Measurements from ENCODE around the gene BAG5.
"Not testable (repeated sequence)": the region's sequence is repeated elsewhere in the genome, so short reads cannot be mapped to it uniquely, and the experiment has no call there.

BAG5 gene

GRCh38 chr14:103530390-103530789 is 32.1 kb downstream of the BAG5 start:
- Mint-ChIP-seq H3K36me3 (ENCODE audit: low read depth) (peaks cover 3% of the 10 kb centered on the region), H3K4me3 (peak overlapping the region; percentile 96), H3K27me3 (ENCODE audit: low read depth) (peaks cover 2% of the 10 kb centered on the region), H3K9me3 (no peaks in the 10 kb centered on the region), H3K4me1 (ENCODE audit: low read depth) (peaks cover 13% of the 10 kb centered on the region), H3K27ac (peak overlapping the region; percentile 98)
- no peak for DNase-seq (ENCODE audit: low spot score)

GRCh38 chr14:103529383-103530365 is 32.8 kb downstream of the BAG5 start:
- no peak for DNase-seq (ENCODE audit: low spot score)
- Mint-ChIP-seq H3K36me3 (ENCODE audit: low read depth) (peaks cover 3% of the 10 kb centered on the region), H3K27me3 (ENCODE audit: low read depth) (peaks cover 3% of the 10 kb centered on the region), H3K9me3 (no peaks in the 10 kb centered on the region), H3K4me1 (ENCODE audit: low read depth) (peaks cover 13% of the 10 kb centered on the region), H3K4me3 (peak overlapping the region; percentile 96), H3K27ac (peak overlapping the region; percentile 98)

- Mint-ChIP-seq H3K4me1 (ENCODE audit: low read depth) (peaks cover 13% of the 10 kb centered on the region), H3K36me3 (ENCODE audit: low read depth) (peaks cover 3% of the 10 kb centered on the region), H3K4me3 (peak within 1 kb of the TSS; percentile 96), H3K9me3 (no peaks in the 10 kb centered on the region), H3K27me3 (ENCODE audit: low read depth) (peaks cover 12% of the 10 kb centered on the region), H3K27ac (peak within 1 kb of the TSS; percentile 98)
- peak; percentile 65 for DNase-seq (ENCODE audit: low spot score)
These were observed 33.7 kb downstream of the BAG5 start, which contains the start of gene TRMT61A for GRCh38 chr14:103528587-103529382. Gene TRMT61A (plus strand): TSS chr14:103529196. CDS start chr14:103529979, 783 bp downstream.

- DNase-seq (ENCODE audit: low spot score) = no peak
- H3K4me1 Mint-ChIP-seq (ENCODE audit: low read depth) = peaks cover 13% of the 10 kb centered on the region
- H3K9me3 Mint-ChIP-seq = no peaks in the 10 kb centered on the region
- peaks cover 18% of the 10 kb centered on the region for H3K27me3 Mint-ChIP-seq (ENCODE audit: low read depth)
- H3K27ac Mint-ChIP-seq = peak overlapping the region; percentile 98
- peaks cover 3% of the 10 kb centered on the region for H3K36me3 Mint-ChIP-seq (ENCODE audit: low read depth)
- H3K4me3 Mint-ChIP-seq = peak overlapping the region; percentile 96
These were observed 34.3 kb downstream of the BAG5 start for GRCh38 chr14:103528146-103528586.

- peaks cover 3% of the 10 kb centered on the region for H3K36me3 Mint-ChIP-seq (ENCODE audit: low read depth)
- H3K4me3 Mint-ChIP-seq = peak overlapping the region; percentile 96
- peaks cover 13% of the 10 kb centered on the region for H3K4me1 Mint-ChIP-seq (ENCODE audit: low read depth)
- DNase-seq (ENCODE audit: low spot score) = peak; percentile 16
- peaks cover 18% of the 10 kb centered on the region for H3K27me3 Mint-ChIP-seq (ENCODE audit: low read depth)
- no peaks in the 10 kb centered on the region for H3K9me3 Mint-ChIP-seq
- peak overlapping the region; percentile 68 for H3K27ac Mint-ChIP-seq
These were observed 34.9 kb downstream of the BAG5 start for GRCh38 chr14:103527408-103528145.

GRCh38 chr14:103526914-103527248 is 35.6 kb downstream of the BAG5 start:
- H3K4me1 Mint-ChIP-seq (ENCODE audit: low read depth) = peaks cover 13% of the 10 kb centered on the region
- H3K27ac Mint-ChIP-seq = no peak overlapping the region
- peaks cover 18% of the 10 kb centered on the region for H3K27me3 Mint-ChIP-seq (ENCODE audit: low read depth)
- no peak for DNase-seq (ENCODE audit: low spot score)
- peaks cover 3% of the 10 kb centered on the region for H3K36me3 Mint-ChIP-seq (ENCODE audit: low read depth)
- H3K4me3 Mint-ChIP-seq = peak overlapping the region; percentile 51
- H3K9me3 Mint-ChIP-seq = no peaks in the 10 kb centered on the region

GRCh38 chr14:103526247-103526913 is 36.1 kb downstream of the BAG5 start:
- H3K27ac Mint-ChIP-seq = no peak overlapping the region
- H3K4me3 Mint-ChIP-seq = no peak overlapping the region
- peaks cover 13% of the 10 kb centered on the region for H3K4me1 Mint-ChIP-seq (ENCODE audit: low read depth)
- no peak for DNase-seq (ENCODE audit: low spot score)
- H3K27me3 Mint-ChIP-seq (ENCODE audit: low read depth) = peaks cover 18% of the 10 kb centered on the region
- peaks cover 3% of the 10 kb centered on the region for H3K36me3 Mint-ChIP-seq (ENCODE audit: low read depth)
- no peaks in the 10 kb centered on the region for H3K9me3 Mint-ChIP-seq

- not testable (repeated sequence) for H3K27ac Mint-ChIP-seq; H3K4me3 Mint-ChIP-seq; H3K9me3 Mint-ChIP-seq; H3K36me3 Mint-ChIP-seq (ENCODE audit: low read depth); DNase-seq (ENCODE audit: low spot score)
- Mint-ChIP-seq H3K4me1 (ENCODE audit: low read depth) (peaks cover 11% of the 10 kb centered on the region), H3K27me3 (ENCODE audit: low read depth) (peaks cover 18% of the 10 kb centered on the region)
These were observed 36.8 kb downstream of the BAG5 start for GRCh38 chr14:103525430-103526246.

- H3K4me1 Mint-ChIP-seq (ENCODE audit: low read depth) = peaks cover 10% of the 10 kb centered on the region
- DNase-seq (ENCODE audit: low spot score) = no peak
- H3K27ac Mint-ChIP-seq = no peak overlapping the region
- peak overlapping the region; percentile 24 for H3K4me3 Mint-ChIP-seq
- H3K36me3 Mint-ChIP-seq (ENCODE audit: low read depth) = no peaks in the 10 kb centered on the region
- H3K27me3 Mint-ChIP-seq (ENCODE audit: low read depth) = peaks cover 18% of the 10 kb centered on the region
- no peaks in the 10 kb centered on the region for H3K9me3 Mint-ChIP-seq
These were observed 38.2 kb downstream of the BAG5 start for GRCh38 chr14:103524002-103524935.

- H3K9me3 Mint-ChIP-seq = no peaks in the 10 kb centered on the region
- peaks cover 18% of the 10 kb centered on the region for H3K27me3 Mint-ChIP-seq (ENCODE audit: low read depth)
- DNase-seq (ENCODE audit: low spot score) = no peak
- no peaks in the 10 kb centered on the region for H3K36me3 Mint-ChIP-seq (ENCODE audit: low read depth)
- no peak overlapping the region for H3K27ac Mint-ChIP-seq
- H3K4me1 Mint-ChIP-seq (ENCODE audit: low read depth) = peaks cover 16% of the 10 kb centered on the region
- peak overlapping the region; percentile 24 for H3K4me3 Mint-ChIP-seq
These were observed 38.9 kb downstream of the BAG5 start for GRCh38 chr14:103523575-103523954.

- H3K27ac Mint-ChIP-seq = no peak within 1 kb of the TSS
- no peaks in the 10 kb centered on the region for H3K9me3 Mint-ChIP-seq
- H3K36me3 Mint-ChIP-seq (ENCODE audit: low read depth) = no peaks in the 10 kb centered on the region
- peaks cover 18% of the 10 kb centered on the region for H3K27me3 Mint-ChIP-seq (ENCODE audit: low read depth)
- peak; percentile 29 for DNase-seq (ENCODE audit: low spot score)
- H3K4me3 Mint-ChIP-seq = peak within 1 kb of the TSS; percentile 24
- peaks cover 16% of the 10 kb centered on the region for H3K4me1 Mint-ChIP-seq (ENCODE audit: low read depth)
These were observed 39.5 kb downstream of the BAG5 start, which contains the start of gene CKB for GRCh38 chr14:103522649-103523574. Gene CKB (minus strand): TSS chr14:103522830. CDS start chr14:103522493, 337 bp downstream.
